Retinal pigment epithelial cell (primary cell): ENCODE measurements around the gene ABHD17A.

Experiments used
- DNase-seq: peaks from one replicate; pipeline ENCODE4 v3.0.0-alpha.2; 2010; ENCODE audit warnings: low read depth
- H3K4me3 ChIP-seq: 2 replicates; pipeline ENCODE4 v1.5.1; 2011; ENCODE audit warnings: mild to moderate bottlenecking, low read length, control low read depth, moderate library complexity
- TF ChIP-seq, protein P1 (sequence below): conservative IDR thresholded peaks from 2 replicates; pipeline ENCODE4 v1.5.1; 2011; ENCODE audit warnings: low read depth, low read length, control low read depth, inconsistent platforms

The ABHD17A gene

GRCh38 chr19:1873524-1874473, 11.5 kb downstream of the ABHD17A start:
- no peak overlapping the region for H3K4me3 ChIP-seq
- DNase-seq: no peak
- TF ChIP-seq, protein P1, sequence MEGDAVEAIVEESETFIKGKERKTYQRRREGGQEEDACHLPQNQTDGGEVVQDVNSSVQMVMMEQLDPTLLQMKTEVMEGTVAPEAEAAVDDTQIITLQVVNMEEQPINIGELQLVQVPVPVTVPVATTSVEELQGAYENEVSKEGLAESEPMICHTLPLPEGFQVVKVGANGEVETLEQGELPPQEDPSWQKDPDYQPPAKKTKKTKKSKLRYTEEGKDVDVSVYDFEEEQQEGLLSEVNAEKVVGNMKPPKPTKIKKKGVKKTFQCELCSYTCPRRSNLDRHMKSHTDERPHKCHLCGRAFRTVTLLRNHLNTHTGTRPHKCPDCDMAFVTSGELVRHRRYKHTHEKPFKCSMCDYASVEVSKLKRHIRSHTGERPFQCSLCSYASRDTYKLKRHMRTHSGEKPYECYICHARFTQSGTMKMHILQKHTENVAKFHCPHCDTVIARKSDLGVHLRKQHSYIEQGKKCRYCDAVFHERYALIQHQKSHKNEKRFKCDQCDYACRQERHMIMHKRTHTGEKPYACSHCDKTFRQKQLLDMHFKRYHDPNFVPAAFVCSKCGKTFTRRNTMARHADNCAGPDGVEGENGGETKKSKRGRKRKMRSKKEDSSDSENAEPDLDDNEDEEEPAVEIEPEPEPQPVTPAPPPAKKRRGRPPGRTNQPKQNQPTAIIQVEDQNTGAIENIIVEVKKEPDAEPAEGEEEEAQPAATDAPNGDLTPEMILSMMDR: no peak

DNA sequence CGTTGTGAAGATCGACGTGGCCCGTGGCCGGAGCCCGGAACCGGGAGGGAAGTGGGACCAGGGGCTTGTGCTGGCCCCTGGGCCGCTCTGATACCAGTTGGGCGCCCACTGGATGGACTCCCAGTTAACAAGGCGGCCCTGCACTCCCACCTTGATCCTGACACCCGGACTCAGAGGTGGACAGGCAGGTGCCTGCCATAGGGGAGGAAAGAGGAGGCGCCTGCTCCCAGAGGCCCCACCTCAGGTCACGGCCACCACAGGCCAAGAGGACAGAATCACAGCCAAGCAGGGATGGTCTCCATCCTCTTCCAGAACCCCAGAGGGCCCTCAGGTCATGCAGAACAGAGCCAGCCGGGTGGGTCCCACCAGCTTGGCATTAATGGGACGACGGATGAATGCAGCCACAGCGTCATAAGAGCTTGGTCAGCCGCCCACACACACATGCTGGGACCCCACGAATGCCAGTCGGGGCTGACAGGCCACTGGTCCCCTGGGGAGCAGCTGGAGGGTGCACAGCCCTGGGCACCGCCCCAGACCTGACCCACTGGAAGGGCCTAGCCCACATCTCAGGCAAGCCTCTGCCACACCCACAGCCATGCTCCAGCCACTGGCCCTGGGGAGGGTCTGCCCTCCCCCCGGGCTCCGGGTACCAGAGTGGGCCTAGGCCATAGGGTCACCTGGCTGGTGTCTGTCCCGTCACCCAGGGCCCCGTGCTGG, 12.3 kb downstream of the ABHD17A start:
- TF ChIP-seq, protein P1: no peak
- no peak overlapping the region for H3K4me3 ChIP-seq
- DNase-seq: no peak

GRCh38 chr19:1871630-1872029, 13.7 kb downstream of the ABHD17A start:
- DNase-seq: no peak
- TF ChIP-seq, protein P1: no peak
- no peak overlapping the region for H3K4me3 ChIP-seq

DNA sequence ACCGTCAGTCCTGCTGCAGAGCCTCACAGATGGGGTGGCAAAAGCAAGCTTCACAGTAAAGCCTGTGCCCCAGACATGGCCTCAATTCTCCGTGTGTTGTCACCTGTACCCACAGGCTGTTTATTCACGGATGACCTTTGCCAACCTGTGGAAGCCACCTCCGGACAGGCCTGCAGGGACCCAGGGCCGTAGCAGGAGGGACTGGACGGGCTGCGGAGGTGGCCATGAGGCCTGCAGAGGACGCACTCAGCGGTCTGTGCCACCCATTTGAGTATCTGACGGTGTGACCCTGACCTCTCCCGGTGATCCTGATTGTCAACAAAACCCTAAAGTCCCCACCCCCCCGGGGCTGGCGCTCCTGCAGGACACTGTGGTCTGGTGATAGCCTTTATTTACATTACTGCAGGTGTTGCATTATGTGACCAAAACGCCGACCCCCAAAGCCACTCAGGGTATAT, 14.1 kb downstream of the ABHD17A start:
- TF ChIP-seq, protein P1: no peak
- no peak overlapping the region for H3K4me3 ChIP-seq
- no peak for DNase-seq

GRCh38 chr19:1868971-1869370, 16.3 kb downstream of the ABHD17A start:
- no peak overlapping the region for H3K4me3 ChIP-seq
- no peak for DNase-seq
- TF ChIP-seq, protein P1: no peak

GRCh38 chr19:1867349-1867724, 18.0 kb downstream of the ABHD17A start:
- no peak for DNase-seq
- H3K4me3 ChIP-seq: no peak overlapping the region
- TF ChIP-seq, protein P1: no peak
